ENCODE data around the gene TMEM184B.

The TMEM184B gene

DNA sequence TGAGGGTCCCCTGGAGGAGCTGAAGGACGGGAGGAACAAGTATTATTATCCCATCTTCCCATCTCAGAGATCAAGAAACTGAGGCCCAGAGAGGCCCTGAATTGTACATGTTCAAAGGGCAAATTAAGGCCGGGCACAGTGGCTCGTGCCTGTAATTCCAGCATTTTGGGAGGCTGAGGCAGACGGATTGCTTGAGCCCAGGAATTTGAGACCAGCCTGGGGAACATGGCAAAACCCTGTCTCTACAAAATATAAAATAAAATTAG is 99.2 kb downstream of the TMEM184B start:
- Histone ChIP-seq H3K27me3 (ENCODE audit: control insufficient read depth, insufficient read depth, low read length) (no peaks in the 10 kb centered on the region), H3K9ac (ENCODE audit: low read length) (peak overlapping the region; percentile 48), H3K9me3 (ENCODE audit: control insufficient read depth, low read length) (no peaks in the 10 kb centered on the region), H3K4me1 (ENCODE audit: control insufficient read depth, insufficient read depth, low read length) (peaks cover 44% of the 10 kb centered on the region), H3K4me3 (ENCODE audit: low read length) (no peak overlapping the region), H3K36me3 (ENCODE audit: control insufficient read depth, insufficient read depth, low read length) (no peaks in the 10 kb centered on the region)

DNA sequence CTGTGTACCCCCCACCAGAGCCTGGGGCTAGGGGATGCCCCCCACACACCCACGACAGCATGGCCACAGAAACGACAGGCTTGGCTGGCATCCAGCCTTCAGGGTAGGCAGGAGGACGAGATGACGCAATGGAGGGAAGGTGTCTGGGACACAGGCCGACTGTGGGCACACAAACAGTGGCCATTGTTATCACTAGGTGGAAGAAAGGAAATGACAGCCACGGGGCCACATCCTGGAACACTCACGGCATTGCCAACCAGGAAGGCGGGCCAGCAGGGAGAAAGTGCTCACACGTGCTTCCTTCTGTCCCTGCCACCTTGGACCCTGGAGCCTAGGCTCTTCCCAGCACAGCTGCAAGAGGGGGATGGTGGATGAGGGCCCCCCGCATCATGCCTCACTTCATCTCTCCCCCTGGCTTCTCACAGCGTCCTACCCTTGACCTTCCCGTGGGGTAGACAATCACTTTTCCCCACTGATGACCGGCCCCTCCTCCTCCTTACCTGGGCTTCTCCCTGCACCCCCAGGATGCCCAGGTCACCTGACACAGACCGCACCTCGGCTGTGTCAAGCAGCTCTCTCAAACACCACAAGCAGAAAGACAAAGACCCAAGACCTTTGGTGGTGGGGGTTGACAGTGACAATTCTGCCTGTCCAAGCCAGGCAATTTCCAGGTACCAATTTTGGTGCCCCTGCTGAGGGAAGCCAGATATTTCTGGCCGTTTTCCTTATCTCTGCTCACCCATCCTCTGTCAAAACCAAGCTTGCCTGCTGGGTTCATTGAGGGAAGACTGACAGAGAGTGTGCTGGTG is 99.8 kb downstream of the TMEM184B start:
- Histone ChIP-seq H3K27me3 (ENCODE audit: control insufficient read depth, insufficient read depth, low read length) (no peaks in the 10 kb centered on the region), H3K4me3 (ENCODE audit: low read length) (no peak overlapping the region), H3K36me3 (ENCODE audit: control insufficient read depth, insufficient read depth, low read length) (no peaks in the 10 kb centered on the region), H3K9me3 (ENCODE audit: control insufficient read depth, low read length) (no peaks in the 10 kb centered on the region), H3K4me1 (ENCODE audit: control insufficient read depth, insufficient read depth, low read length) (peaks cover 40% of the 10 kb centered on the region), H3K9ac (ENCODE audit: low read length) (peak overlapping the region; percentile 48)

GRCh38 chr22:38171927-38172831 is 100.6 kb downstream of the TMEM184B start:
- Histone ChIP-seq H3K36me3 (ENCODE audit: control insufficient read depth, insufficient read depth, low read length) (no peaks in the 10 kb centered on the region), H3K9ac (ENCODE audit: low read length) (peak overlapping the region; percentile 33), H3K27me3 (ENCODE audit: control insufficient read depth, insufficient read depth, low read length) (no peaks in the 10 kb centered on the region), H3K4me3 (ENCODE audit: low read length) (no peak overlapping the region), H3K9me3 (ENCODE audit: control insufficient read depth, low read length) (no peaks in the 10 kb centered on the region), H3K4me1 (ENCODE audit: control insufficient read depth, insufficient read depth, low read length) (peaks cover 40% of the 10 kb centered on the region)

- Histone ChIP-seq H3K27me3 (ENCODE audit: control insufficient read depth, insufficient read depth, low read length) (no peaks in the 10 kb centered on the region), H3K4me3 (ENCODE audit: low read length) (no peak overlapping the region), H3K36me3 (ENCODE audit: control insufficient read depth, insufficient read depth, low read length) (no peaks in the 10 kb centered on the region), H3K9ac (ENCODE audit: low read length) (no peak overlapping the region), H3K9me3 (ENCODE audit: control insufficient read depth, low read length) (no peaks in the 10 kb centered on the region), H3K4me1 (ENCODE audit: control insufficient read depth, insufficient read depth, low read length) (peaks cover 35% of the 10 kb centered on the region)
These were observed 102.3 kb downstream of the TMEM184B start for GRCh38 chr22:38170469-38170868.
